HG03342 (cell line): Measurements from ENCODE around the gene PLA2G3.
"Not testable (repeated sequence)": the region's sequence is repeated elsewhere in the genome, so short reads cannot be mapped to it uniquely, and the experiment has no call there.

Source experiments
- ATAC-seq: cut with Tn5 transposase; IDR thresholded peaks from one replicate; pipeline ENCODE4 v1.9.1; 2021; ENCODE audit warnings: mild to moderate bottlenecking, moderate library complexity; ENCODE audit not compliant: unreplicated experiment

The PLA2G3 gene

DNA sequence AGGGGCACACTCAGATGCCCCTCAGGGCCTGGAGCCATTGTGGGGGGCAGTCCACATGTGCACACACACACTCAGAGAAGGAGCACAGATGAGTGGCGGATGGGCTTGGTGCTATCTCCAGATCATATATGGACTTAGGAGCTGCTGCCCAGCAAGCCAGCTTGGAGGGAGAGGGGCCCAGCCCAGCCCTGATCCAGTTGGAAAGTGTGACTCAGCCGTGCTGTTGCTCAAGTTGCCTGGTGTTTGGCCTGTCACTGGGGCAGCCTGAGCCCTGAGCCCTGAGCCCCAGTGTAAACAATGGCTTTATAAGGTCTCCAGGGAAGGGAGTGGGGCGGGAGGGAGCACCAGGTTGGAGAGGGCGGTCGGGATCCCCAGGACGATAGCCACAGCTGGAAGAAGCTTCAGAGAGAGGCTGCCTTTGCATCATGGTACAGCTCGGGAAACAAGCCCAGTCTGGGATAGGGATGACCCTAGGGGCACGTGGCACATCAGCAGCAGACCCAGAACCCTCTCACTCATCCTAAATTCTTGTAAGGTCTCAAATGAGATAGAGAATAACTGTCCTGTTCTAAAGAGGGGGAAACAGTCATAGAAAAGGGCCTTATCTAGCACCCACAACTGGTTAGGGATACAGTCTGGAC is 37.7 kb downstream of the PLA2G3 start:
- no peak for ATAC-seq

DNA sequence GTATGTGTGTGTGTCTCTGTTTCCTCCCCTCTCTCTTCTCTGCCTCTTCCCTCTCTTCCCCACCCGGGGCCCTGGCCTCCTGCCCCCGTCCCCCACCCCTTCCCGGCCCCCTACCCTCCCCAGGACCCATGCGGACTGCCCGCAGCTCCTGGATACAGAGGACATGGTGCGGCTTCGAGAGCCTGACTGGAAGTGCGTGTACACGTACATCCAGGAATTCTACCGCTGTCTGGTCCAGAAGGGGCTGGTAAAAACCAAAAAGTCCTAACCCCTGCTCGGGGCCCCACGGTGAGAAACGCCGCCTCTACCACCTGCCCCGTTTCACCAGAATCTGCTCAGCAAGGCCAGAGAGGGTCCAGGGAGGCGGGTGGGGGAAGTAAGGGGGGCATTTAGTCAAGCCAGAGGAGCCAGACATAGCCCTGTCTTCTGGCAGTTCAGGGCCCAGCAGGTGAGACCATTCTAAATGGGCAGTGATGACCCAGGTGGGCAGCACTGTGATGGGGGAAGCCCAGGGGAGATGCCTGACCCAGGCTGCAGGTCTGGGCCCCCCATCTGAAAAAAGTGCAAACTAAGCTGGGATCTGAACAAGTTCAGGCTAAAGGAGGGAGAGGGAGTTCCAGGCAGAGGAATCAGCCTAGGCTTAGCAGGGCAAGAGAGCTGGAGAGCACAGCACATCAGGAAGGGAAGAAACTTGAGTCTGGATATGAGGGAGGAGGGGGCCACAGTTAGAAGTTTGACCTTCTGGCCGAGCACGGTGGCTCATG is 39.4 kb downstream of the PLA2G3 start:
- ATAC-seq = no peak

DNA sequence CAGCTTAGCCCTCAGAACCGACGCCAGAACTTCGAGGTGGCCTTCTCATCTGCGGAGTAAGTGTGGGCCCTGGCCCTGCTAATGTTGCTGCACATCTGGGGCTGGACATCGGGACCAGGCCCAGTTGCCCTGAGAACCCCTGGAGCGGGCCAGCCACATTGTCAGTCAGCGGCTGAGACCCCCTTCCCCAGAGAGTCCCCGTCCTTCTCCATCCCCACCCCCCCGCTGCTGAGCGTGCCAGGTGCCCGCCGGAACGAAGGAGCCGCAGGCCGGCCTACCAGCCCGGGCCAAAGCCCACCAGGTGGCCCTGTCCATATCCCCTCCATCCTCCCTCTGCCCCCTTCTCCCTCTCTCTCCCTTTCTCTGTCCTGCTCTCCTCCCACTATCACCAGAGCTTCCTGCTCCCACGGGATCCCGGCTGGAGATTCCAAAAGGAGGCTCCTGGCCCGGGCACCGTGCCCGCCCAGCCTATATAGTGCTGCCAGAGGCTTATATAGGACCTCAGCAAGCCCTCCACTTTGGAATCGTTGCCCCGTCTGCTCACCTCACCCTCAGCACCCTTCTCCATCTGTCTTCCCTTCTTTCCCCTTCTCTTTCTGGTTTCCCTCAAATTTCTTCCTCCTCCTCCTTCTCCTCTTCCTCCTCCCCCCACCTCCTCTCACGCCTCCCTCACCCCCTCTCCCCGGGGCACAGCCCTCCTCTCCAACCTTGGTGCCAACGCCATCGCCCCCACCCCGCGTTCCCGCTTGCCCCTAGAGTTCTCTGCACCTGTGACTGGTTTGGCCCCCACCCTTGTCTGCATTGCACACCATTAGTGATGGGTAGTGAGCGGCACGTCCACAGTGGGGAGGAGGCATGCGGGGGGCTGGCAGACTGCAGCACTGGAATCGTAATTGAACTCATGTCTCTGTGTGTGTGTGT is 40.2 kb downstream of the PLA2G3 start:
- no peak for ATAC-seq

DNA sequence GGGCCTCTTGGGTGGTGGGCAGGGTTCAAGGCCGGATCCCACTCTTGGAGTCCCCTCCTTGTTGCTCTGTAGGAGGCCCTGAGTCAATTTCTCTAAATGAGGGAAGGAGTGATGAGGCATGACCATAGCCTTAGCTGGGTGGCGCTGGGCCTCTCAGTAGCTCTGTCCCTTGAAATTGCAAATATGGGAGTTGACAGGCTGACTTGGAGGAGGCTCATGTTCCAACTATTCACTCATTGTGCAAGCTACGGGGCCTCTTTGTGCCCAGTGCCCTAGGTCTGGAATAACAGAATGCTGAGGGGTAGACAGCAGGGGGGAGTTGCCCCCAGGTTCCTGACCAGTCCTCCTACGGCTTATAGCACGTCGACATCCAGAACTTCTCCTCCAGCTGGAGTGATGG is 40.9 kb downstream of the PLA2G3 start:
- ATAC-seq = no peak

DNA sequence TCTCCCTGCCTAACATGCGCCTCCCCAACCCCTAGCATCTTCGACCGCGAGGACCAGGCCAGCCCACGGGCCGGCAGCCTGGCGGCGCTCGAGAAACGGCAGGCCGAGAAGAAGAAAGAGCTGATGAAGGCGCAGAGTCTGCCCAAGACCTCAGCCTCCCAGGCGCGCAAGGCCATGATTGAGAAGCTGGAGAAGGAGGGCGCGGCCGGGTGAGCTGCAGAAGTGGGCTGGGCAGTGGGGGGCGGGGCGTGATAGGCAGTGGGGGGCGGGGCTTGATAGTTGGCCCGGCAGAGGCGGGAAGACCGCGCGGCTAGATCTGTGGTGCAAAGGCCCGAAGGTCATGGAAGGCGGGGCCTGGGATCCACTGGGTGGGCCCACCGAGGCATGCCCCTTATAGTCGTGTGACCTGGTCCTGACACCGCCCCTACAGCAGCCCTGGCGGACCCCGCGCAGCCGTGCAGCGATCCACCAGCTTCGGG is 41.6 kb downstream of the PLA2G3 start:
- ATAC-seq = no peak

DNA sequence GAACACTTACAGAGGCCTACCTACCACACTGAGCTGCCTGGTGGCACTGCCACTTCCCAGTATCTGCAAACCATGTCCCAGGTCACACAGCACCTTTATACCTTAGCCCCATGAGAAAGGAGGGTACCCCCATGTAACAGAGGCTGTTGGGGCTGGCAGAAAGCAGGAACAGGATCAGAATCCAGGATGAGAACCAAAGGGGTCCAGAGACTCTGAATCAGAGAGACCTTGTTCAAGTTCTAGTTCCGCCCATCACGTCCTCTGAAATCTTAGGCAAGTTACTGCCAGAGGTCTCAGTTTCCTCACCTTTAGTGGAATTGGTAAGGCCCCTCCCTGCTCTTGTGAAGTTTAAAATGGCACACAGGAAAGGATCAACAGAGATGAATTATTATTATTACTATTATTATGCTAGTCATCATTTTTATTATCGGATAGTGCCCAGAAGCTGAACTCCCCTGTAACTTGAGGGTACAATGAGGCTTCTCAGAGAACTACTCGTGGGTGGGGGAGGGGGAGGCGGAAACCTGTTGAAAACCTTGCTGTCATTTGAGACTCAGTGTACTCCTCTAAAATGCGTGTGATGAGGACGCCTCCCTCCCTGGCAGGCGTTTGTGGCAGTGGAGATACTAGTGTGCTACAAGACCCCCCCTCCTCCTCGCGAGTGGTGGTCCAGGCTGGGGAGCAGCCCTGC is 42.2 kb downstream of the PLA2G3 start:
- ATAC-seq = no peak

DNA sequence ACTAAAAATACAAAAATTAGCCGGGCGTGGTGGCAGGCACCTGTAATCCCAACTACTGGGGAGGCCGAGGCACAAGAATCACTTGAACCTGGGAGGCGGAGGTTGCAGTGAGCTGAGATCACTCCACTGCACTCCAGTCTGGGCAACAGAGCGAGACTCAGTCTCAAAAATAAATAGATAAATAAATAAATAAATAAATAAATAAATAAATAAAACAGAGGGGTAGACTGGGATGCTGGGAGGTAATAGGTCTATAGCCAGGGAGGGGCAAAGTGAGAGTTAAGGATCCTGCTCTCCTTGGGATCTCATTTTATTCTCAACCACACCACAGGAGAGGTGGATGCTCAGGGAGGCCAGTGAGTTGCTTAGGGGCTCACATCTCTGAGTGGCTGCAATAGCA is 42.8 kb downstream of the PLA2G3 start:
- ATAC-seq = not testable (repeated sequence)

DNA sequence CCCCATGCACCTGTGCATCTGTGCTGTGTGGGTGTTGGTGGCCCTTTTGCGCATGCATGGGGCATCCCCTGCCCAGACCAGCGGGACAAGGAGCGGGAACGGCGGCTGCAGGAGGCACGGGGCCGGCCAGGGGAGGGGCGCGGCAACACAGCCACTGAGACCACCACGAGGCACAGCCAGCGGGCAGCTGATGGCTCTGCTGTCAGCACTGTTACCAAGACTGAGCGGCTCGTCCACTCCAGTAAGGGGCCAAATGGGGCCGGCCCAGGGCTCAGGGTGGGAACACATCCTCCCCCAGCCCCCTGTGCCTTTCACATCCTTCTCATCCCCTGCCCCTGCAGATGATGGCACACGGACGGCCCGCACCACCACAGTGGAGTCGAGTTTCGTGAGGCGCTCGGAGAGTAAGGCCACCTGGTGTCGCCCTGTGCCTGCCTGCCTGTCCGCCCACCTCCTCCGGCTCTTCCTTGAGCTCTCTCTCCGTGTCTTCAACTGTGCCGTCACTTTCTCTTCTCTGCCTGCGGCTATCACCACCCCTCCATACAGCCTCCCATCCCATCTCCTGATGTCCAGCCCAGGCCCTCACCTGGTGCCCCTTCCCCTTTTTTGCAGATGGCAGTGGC is 43.5 kb downstream of the PLA2G3 start:
- no peak for ATAC-seq

DNA sequence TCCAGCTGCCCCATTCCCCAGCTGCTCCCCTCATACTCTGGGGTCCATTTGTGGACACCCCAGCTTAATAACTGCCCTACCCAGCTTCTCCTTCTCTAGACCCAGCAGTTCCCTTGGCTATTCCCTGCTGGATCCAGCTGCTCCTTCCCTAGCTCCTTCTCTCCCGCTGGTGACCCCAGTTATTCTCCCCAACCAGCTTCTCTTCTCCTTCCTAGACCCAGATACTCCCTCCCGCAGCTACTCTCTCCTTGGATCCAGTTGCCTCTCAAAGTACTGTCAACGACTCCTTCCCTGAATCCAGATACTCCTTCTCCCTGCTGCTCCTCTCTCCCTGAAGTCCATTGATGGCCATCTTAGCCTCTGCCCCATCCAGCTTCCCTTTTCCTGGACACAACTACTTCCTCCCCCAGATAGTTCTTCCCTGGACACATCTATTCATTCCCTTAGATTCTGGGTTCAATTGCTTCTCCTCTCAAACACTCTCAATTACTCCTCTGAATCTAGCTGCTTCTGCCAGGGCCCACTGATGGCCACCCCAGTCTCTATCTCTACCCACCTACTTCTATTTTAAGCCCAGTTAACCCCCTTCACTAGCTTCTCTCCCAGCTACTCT is 44.6 kb downstream of the PLA2G3 start:
- no peak for ATAC-seq

DNA sequence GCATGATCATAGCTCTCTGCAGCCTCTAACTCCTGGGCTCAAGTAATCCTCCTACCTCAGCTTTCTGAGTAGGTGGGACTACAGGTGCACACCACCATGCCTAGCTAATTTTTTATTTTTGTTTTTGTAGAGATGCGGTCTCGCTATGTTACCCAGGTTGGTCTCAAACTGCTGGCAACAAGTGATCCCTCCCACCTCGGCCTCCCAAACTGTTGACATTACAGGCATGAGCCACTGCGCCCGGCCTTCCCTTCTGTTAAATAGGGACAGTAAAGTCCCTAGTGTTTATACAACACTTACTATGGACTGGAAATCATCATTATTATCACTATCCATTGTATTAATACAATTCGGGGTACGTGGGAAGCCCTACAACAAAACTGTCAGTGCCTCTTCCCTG is 45.6 kb downstream of the PLA2G3 start:
- ATAC-seq = no peak

DNA sequence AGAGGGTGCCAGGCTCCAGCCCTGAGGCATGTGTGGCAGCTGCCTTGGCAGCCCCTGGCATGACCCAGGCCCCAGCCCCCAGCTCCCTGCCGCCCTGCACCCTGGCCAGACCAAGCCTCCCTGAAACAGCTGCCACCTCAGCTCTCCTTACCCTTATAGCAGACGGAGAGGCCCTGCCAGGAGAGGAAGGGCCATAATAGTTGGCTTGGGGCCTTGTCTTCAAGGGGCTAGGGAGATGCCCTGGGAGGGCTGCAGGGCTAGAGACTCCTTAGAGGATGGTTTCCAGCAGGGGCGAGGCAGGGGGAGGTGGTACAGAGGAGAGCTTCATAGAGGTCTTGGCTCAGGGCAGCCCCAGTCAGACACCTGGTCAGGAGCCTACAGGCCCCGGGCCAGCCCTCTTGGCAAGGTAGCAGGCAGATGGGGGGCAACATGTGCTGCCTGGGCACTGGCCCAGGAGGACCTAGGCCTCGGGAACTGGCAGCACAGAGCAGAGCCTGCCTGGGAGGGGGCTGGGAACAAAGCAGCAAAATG is 46.2 kb downstream of the PLA2G3 start:
- no peak for ATAC-seq

DNA sequence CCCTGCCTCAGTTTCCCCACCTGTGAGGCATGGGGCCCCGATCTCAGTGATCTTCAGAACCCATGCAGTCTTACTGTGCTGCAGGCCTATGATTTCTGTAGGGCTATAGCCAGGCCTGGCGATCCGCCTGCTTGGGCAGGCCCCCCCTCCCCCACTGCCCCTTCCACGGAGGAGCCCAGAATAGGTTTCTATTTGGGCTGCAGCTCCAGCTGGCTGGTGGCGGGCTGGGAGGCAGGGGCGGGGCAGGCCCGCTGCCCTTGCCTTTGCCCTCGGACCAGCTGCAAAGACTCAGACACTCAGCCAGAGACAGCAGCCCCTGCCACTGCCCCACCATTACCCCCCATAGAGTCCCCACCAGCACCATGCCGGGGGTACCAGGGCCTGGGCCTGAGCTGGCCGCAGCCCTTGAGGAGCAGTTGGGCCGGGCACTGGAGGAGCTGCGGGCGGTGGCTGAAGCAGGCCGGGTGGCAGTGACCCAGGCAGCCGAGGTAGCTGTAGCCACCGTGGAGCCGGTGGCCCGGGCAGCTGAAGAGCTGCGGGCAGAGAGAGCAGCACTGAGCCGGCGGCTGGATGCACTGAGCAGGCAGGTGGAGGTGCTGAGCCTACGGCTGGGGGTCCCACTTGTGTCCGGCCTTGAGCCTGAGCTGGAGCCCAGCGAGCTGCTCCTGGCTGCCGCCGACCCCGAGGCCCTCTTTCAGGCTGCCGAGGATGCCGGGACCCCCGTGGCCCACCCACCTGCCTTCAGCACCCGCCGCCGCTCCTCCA is 47.0 kb downstream of the PLA2G3 start:
- no peak for ATAC-seq

DNA sequence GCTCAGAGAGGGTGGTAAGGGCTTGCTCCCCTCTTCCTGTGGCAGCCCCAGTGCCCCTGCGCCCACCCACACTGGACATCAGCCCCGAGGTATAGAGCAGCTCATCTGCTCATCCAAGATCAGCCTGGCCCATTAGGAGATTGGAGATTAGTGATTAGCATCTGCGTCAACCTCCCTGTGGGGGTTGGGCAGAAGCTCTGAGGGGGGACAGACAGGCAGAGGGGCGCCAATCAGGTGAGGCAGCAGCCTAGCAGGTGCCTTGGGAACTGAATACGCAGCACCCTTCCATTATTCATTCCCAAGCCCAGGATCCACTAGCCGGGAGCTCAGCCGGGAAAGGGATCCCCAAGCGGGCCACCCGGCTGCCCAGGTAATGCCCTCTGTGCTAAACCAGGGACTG is 48.1 kb downstream of the PLA2G3 start:
- ATAC-seq = no peak

DNA sequence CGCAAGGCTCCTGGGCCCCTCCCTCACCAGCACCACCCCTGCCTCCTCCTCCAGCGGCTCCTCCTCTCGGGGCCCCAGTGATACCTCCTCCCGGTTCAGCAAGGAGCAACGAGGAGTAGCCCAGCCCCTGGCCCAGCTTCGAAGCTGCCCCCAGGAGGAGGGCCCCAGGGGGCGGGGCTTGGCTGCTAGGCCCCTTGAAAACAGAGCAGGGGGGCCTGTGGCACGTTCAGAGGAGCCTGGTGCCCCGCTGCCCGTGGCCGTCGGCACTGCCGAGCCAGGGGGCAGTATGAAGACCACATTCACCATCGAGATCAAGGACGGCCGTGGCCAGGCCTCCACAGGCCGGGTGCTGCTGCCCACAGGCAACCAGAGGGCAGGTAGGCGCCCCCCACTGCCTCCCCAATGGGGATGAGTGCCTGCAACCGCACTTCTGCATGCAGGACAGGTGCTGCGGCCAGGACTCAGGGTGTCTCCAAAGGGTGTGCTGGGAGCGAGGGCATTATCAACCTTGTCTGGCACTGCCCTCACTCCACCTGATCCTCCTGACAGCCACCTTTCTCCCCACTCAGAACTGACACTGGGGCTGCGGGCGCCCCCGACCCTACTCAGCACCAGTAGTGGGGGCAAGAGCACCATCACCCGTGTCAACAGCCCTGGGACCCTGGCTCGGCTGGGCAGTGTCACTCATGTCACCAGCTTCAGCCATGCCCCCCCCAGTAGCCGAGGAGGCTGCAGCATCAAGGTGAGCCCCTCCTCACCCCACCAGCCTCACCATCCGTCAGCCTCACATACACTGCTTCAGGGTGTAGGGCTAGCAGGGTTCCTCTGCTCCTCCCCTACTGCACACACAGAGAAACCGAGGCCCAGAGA is 49.0 kb downstream of the PLA2G3 start:
- no peak for ATAC-seq

DNA sequence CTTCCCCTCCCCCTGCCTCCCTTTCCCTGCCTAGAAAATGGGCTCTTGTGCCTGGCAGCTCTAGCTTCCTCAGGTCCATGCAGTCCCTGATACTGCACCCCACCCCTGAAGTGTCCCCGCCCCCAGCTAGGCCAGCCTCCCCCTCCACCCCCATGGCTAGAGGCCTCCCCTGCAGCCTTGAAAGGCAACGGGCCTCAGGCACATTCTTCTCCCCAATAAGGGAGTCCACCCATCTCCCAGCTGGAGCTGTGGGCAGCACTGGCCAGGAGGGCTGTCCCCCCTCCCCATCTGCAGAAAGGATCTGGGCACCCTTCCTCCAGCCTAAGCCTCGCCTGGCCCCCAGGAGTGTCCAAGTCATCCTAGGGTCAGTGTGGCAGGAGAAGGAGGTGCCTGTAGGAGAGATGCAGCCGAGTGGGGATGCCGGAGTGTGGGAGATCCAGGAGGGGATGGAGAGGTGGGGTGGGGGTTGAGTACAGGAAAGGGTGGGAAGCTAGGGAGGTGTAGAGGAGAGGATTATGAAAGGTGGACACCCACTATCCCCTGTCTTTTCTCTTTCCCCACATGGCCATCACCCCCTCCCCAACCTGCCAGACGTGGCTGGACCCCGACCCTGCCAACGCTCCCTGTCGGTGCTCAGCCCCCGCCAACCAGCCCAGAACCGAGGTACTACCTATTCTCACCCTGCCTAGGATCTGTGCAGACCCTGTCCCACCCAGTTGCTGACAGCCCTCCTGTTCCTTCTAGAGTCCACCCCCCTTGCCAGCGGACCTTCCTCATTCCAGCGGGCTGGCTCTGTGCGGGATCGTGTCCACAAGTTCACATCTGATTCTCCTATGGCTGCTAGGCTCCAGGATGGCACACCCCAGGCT is 49.9 kb downstream of the PLA2G3 start:
- no peak for ATAC-seq

DNA sequence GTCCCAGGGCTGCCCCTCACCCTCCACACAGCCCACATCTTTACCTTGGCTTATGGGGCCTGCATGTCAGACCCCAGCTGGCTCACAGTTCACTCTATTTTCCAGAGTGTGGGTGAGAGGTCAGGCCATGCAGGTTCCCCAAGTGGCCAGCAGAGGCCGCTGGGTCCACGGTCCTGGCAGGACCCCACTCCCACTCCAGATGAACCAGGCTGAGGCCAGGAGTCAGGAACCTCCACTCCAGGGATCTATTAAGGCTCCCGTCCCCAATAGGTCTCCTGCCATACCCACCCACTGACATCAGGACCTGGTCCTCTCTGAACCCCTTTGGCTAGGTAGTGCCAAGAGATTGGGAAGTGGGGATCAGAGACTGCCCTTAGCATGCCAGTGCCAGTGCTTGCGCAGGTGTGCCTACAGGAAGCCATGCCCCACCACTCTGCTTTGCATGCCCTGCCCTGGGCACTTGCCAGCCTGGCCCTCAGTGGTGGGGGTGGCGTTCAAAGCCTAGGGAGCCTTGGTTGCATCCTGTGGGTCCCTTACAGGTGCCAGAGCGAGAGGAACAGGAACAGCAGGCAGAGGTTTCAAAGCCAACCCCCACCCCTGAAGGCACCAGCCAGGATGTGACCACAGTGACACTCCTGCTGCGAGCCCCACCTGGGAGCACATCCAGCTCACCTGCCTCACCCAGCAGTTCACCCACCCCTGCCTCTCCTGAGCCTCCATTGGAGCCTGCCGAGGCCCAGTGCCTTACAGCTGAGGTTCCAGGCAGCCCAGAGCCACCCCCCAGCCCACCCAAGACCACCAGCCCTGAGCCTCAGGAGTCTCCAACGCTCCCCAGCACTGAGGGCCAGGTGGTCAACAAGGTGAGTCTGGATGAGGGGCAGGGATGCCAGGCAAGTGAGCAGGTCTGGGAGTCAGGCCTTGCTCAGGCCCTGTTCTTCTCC is 50.9 kb downstream of the PLA2G3 start:
- ATAC-seq = no peak
